Measurements from ENCODE around the gene LARGE1.

LARGE1 gene

DNA sequence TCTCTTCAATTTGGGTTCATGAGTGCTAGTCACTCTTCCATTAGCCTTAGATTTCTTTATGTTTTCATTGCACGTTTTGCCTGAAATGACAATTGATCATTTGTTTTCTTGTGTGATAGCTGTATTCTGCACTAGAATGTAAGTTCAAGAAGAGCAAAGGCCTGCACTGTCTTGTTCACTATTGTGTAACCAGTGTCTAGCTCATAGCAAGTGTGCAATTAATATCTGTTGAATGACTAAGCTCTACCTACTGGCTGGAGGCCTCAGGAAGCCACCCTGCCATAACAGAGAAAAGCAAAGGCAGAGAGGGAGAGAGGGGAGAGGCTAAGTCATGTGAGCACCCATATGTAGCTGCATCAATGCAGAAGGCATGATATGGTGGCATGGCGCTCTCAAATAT, 569.3 kb downstream of the LARGE1 start:
- no peak for DNase-seq (ENCODE audit: insufficient read length, low spot score)
- FAIRE-seq = no peak
- TF ChIP-seq POU2F2 (IDR thresholded peaks at IDR 0.05; ENCODE audit: low read depth, low read length) = no peak
- no peak for TF ChIP-seq TAF1 (IDR thresholded peaks at IDR 0.05; ENCODE audit: low read depth, low read length)
- TF ChIP-seq SPI1 (IDR thresholded peaks at IDR 0.05; ENCODE audit: low read depth, low read length) = no peak
- TF ChIP-seq POLR2AphosphoS5 (IDR thresholded peaks at IDR 0.05; ENCODE audit: low read depth, low read length) = no peak
- no peak for TF ChIP-seq PAX5 (IDR thresholded peaks at IDR 0.05; ENCODE audit: insufficient read depth, low read length, severe bottlenecking)
- no peak for TF ChIP-seq POLR2A (IDR thresholded peaks at IDR 0.05; ENCODE audit: low read depth, low read length)

DNA sequence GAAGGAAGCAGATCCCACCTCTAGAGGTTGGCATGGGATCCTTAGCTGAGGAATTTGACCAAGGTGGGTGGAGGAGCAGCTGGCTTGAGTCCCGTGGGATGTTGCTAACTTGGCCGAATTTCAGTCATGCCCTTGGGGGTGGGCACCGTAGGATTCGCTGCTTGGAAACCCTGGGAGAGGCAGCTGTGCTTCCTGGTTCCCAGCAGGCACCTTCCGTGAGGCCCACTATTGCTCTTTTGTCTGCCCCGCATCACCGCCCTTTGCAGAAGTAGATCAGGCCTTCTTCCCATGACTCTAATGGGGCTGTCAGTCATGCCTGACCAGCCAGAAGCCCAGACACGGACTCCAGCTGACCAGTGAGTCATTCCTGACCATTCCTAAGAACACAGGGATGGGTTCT, 569.8 kb downstream of the LARGE1 start:
- DNase-seq (ENCODE audit: insufficient read length, low spot score) (no peak), FAIRE-seq (no peak)

DNA sequence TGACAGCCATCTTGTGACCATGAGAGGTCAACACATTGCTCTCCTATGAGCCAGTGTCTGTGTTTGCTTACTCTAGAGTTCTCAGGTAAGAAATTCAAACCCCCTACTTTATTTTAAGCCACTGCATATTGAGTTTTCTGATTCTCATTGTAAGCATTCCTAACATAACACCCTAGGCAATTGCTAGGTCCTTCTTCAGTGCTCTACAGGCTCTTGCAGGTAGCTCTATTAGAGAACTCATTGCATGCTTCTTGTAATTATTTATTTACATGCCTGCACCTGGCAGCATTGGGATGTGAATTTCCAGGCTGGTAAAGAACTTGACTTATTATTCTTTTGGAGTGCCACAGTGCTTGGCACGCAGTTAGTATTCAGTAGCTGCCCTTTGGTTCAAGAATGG, 573.3 kb downstream of the LARGE1 start:
- no peak for FAIRE-seq
- DNase-seq (ENCODE audit: insufficient read length, low spot score) = no peak
- TF ChIP-seq POU2F2 (IDR thresholded peaks at IDR 0.05; ENCODE audit: low read depth, low read length) = no peak
- TF ChIP-seq POLR2A (IDR thresholded peaks at IDR 0.05; ENCODE audit: low read depth, low read length) = no peak
- no peak for TF ChIP-seq PAX5 (IDR thresholded peaks at IDR 0.05; ENCODE audit: insufficient read depth, low read length, severe bottlenecking)
- TF ChIP-seq SPI1 (IDR thresholded peaks at IDR 0.05; ENCODE audit: low read depth, low read length) = no peak
- TF ChIP-seq POLR2AphosphoS5 (IDR thresholded peaks at IDR 0.05; ENCODE audit: low read depth, low read length) = no peak
- no peak for TF ChIP-seq TAF1 (IDR thresholded peaks at IDR 0.05; ENCODE audit: low read depth, low read length)

More for the DNA sequence above, 569.8 kb downstream of the LARGE1 start:
- TF ChIP-seq TAF1 (IDR thresholded peaks at IDR 0.05; ENCODE audit: low read depth, low read length) (no peak), PAX5 (IDR thresholded peaks at IDR 0.05; ENCODE audit: insufficient read depth, low read length, severe bottlenecking) (no peak), POLR2AphosphoS5 (IDR thresholded peaks at IDR 0.05; ENCODE audit: low read depth, low read length) (no peak), SPI1 (IDR thresholded peaks at IDR 0.05; ENCODE audit: low read depth, low read length) (no peak), POLR2A (IDR thresholded peaks at IDR 0.05; ENCODE audit: low read depth, low read length) (no peak), POU2F2 (IDR thresholded peaks at IDR 0.05; ENCODE audit: low read depth, low read length) (no peak)

DNA sequence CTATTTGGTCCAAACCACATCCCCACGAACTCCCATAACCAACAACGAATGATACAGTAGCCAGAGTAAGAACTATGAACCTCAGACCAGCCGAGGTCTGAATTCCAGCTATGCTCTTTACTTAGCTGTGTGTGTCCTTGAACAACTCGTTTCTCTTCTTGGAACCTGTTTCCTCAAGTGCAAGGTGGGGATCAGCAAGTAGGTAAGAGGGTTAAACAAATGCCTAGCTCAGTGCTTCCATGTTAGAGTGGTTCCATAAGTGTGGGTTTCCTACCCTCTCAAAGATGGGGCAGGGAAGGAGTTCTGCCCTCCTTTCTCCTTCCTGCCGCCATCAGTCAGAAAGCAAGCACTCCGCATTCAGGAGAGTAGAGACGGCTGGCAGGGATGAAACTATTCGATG, 578.7 kb downstream of the LARGE1 start:
- FAIRE-seq (no peak), DNase-seq (ENCODE audit: insufficient read length, low spot score) (no peak)
- TF ChIP-seq POLR2A (IDR thresholded peaks at IDR 0.05; ENCODE audit: low read depth, low read length) = no peak
- TF ChIP-seq TAF1 (IDR thresholded peaks at IDR 0.05; ENCODE audit: low read depth, low read length) = no peak
- no peak for TF ChIP-seq POU2F2 (IDR thresholded peaks at IDR 0.05; ENCODE audit: low read depth, low read length)
- TF ChIP-seq PAX5 (IDR thresholded peaks at IDR 0.05; ENCODE audit: insufficient read depth, low read length, severe bottlenecking) = no peak

DNA sequence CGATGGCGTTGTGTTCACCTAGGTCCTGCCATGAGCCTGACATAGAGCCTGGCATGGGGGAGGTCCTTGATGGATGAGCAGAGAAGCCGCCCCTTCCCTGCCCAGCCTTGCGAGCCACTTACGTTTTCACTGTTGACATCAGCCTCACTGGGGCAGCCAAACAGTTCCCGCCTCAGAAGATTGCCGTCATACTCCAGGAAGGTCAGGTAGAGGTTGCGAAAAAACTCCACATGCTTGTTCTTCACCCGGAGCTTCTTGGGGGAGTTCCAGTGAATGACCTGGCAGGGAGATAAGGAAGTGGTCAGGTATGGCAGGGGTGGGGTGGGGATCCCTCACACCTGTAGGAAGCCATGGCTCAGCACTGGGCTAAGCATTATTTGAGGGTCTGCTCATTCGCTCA, 582.8 kb downstream of the LARGE1 start:
- FAIRE-seq (no peak), DNase-seq (ENCODE audit: insufficient read length, low spot score) (no peak)
- no peak for TF ChIP-seq POLR2A (IDR thresholded peaks at IDR 0.05; ENCODE audit: low read depth, low read length)
- TF ChIP-seq POU2F2 (IDR thresholded peaks at IDR 0.05; ENCODE audit: low read depth, low read length) = no peak
- no peak for TF ChIP-seq TAF1 (IDR thresholded peaks at IDR 0.05; ENCODE audit: low read depth, low read length)
- no peak for TF ChIP-seq POLR2AphosphoS5 (IDR thresholded peaks at IDR 0.05; ENCODE audit: low read depth, low read length)
- no peak for TF ChIP-seq PAX5 (IDR thresholded peaks at IDR 0.05; ENCODE audit: insufficient read depth, low read length, severe bottlenecking)
- no peak for TF ChIP-seq SPI1 (IDR thresholded peaks at IDR 0.05; ENCODE audit: low read depth, low read length)

DNA sequence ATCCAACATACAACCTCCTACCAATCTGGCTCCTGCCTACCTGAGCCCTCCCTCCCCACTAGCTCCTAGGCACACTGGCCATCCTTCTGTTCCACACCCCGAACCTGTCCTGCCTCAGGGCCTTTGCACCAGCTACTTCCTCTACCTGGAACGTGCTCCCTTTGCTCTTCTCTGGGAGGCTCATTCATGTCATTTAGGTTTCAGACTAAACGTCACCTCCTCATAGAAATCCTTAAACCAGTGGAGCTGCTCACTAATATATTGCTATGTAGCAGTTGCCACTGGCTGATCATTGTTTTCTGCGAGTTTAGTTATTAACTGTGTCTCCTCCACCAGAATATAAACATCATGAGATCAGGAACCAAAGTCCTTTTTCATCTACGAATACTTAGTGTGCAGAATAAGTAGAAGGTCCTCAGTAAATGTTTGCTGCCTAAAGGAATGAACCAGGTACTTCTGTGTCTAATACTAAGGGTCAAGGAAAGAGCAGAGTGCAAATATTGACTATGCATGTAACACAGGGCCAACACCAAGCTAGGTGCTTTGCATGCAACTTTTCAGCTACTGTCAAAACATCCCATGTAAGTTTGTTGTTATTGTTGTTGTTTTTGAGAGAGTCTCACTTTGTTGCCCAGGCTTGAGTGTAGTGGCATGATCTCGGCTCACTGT, 584.5 kb downstream of the LARGE1 start:
- no peak for DNase-seq (ENCODE audit: insufficient read length, low spot score)
- no peak for FAIRE-seq
- no peak for TF ChIP-seq TAF1 (IDR thresholded peaks at IDR 0.05; ENCODE audit: low read depth, low read length)
- no peak for TF ChIP-seq POLR2A (IDR thresholded peaks at IDR 0.05; ENCODE audit: low read depth, low read length)
- no peak for TF ChIP-seq SPI1 (IDR thresholded peaks at IDR 0.05; ENCODE audit: low read depth, low read length)
- no peak for TF ChIP-seq POU2F2 (IDR thresholded peaks at IDR 0.05; ENCODE audit: low read depth, low read length)
- TF ChIP-seq POLR2AphosphoS5 (IDR thresholded peaks at IDR 0.05; ENCODE audit: low read depth, low read length) = no peak
- no peak for TF ChIP-seq PAX5 (IDR thresholded peaks at IDR 0.05; ENCODE audit: insufficient read depth, low read length, severe bottlenecking)

DNA sequence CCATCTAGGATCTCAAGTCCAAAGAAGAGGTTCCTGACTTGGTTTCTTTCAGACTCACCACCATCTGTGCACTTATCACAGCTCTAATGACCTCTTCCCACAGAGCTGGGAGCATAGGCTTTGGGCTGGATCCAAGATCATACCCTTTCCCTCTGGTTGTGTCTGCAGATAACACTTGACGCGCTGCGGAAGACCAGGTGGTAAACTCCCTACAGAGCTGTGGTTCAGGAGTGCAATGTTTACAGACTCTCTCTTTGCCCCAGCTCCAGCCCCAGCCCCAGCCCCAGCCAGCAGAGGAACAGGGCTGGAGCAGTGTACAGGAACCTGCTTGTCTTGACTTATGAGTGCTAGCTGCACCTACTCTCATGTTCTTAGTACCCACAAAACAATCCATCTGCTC, 587.7 kb downstream of the LARGE1 start:
- DNase-seq (ENCODE audit: insufficient read length, low spot score) (no peak), FAIRE-seq (no peak)
- TF ChIP-seq TAF1 (IDR thresholded peaks at IDR 0.05; ENCODE audit: low read depth, low read length) (no peak), POU2F2 (IDR thresholded peaks at IDR 0.05; ENCODE audit: low read depth, low read length) (no peak), PAX5 (IDR thresholded peaks at IDR 0.05; ENCODE audit: insufficient read depth, low read length, severe bottlenecking) (no peak)

DNA sequence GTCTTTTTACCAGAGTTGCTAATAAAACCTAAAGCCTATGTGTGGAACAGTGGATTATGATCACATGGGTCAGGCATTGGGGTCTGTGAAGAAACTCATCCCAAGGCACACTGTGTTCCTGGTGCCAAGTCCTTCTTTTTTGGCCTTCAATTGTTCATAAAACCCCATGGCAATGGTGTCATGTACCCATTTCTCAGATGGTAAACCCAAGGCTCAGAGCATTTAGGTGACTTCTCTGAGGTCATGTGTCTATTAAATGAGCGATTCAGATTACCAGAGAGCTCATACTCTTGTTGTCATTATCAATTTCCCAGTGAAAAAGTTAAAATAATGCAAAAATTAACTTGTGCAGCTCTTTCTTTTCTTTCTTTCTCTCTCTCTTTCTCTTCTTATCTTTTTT, 589.3 kb downstream of the LARGE1 start:
- no peak for DNase-seq (ENCODE audit: insufficient read length, low spot score)
- TF ChIP-seq POLR2A (IDR thresholded peaks at IDR 0.05; ENCODE audit: low read depth, low read length) = no peak
- no peak for TF ChIP-seq SPI1 (IDR thresholded peaks at IDR 0.05; ENCODE audit: low read depth, low read length)
- TF ChIP-seq TAF1 (IDR thresholded peaks at IDR 0.05; ENCODE audit: low read depth, low read length) = no peak
- TF ChIP-seq PAX5 (IDR thresholded peaks at IDR 0.05; ENCODE audit: insufficient read depth, low read length, severe bottlenecking) = no peak
- TF ChIP-seq POLR2AphosphoS5 (IDR thresholded peaks at IDR 0.05; ENCODE audit: low read depth, low read length) = no peak
- no peak for TF ChIP-seq POU2F2 (IDR thresholded peaks at IDR 0.05; ENCODE audit: low read depth, low read length)
- FAIRE-seq = no peak

DNA sequence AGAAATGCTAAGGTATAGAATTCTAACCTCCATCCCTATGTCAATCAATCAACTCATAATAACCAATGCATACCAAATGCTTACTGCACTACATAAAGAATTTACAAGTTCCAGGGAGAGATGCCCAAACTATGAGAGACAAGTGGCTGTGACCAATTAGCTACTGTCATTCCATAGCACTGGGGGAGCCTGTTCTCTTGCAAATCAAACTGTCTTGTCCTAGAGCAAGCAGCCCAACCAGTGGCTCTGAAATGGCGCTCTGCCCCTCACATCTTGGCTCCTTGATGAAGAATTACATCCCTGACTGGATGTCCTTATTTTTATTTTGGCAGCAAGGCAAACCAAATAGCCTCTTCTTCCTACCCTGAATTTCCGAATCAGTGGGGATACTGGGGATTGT, 589.7 kb downstream of the LARGE1 start:
- FAIRE-seq (no peak), DNase-seq (ENCODE audit: insufficient read length, low spot score) (no peak)
- no peak for TF ChIP-seq POU2F2 (IDR thresholded peaks at IDR 0.05; ENCODE audit: low read depth, low read length)
- no peak for TF ChIP-seq TAF1 (IDR thresholded peaks at IDR 0.05; ENCODE audit: low read depth, low read length)
- no peak for TF ChIP-seq PAX5 (IDR thresholded peaks at IDR 0.05; ENCODE audit: insufficient read depth, low read length, severe bottlenecking)
- TF ChIP-seq POLR2AphosphoS5 (IDR thresholded peaks at IDR 0.05; ENCODE audit: low read depth, low read length) = no peak
- TF ChIP-seq POLR2A (IDR thresholded peaks at IDR 0.05; ENCODE audit: low read depth, low read length) = no peak
- TF ChIP-seq SPI1 (IDR thresholded peaks at IDR 0.05; ENCODE audit: low read depth, low read length) = no peak

DNA sequence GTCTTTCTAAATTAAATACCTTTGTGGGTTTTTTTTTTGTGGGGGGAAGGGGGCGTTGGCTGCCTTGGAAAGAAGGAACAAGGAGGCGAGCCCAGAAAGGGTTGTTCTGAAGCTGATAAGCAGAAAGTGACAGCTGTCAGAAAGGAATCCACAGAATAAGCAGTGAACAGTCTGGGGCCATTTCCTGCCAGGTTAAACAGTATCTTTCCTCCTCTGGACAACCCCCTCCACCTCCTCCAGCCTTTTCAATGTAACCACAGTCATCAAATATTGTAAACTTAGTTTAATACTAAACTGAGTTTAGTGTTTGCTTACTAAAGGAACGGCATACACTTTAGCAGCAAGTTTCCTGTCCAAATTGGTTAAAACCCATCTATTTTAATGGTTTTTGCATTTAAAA, 590.9 kb downstream of the LARGE1 start:
- no peak for DNase-seq (ENCODE audit: insufficient read length, low spot score)
- TF ChIP-seq POLR2AphosphoS5 (IDR thresholded peaks at IDR 0.05; ENCODE audit: low read depth, low read length) = no peak
- TF ChIP-seq POLR2A (IDR thresholded peaks at IDR 0.05; ENCODE audit: low read depth, low read length) = no peak
- no peak for TF ChIP-seq TAF1 (IDR thresholded peaks at IDR 0.05; ENCODE audit: low read depth, low read length)
- TF ChIP-seq PAX5 (IDR thresholded peaks at IDR 0.05; ENCODE audit: insufficient read depth, low read length, severe bottlenecking) = no peak
- no peak for TF ChIP-seq SPI1 (IDR thresholded peaks at IDR 0.05; ENCODE audit: low read depth, low read length)
- TF ChIP-seq POU2F2 (IDR thresholded peaks at IDR 0.05; ENCODE audit: low read depth, low read length) = no peak
- no peak for FAIRE-seq
